Lung microvascular endothelial cell (primary cell): ENCODE measurements around the gene MOB1A. TPM values are rescaled to one million over a fixed set of nuclear protein-coding genes. Genes with fewer than 3 reads are reported as not detected.
"Not testable (repeated sequence)": the region's sequence is repeated elsewhere in the genome, so short reads cannot be mapped to it uniquely, and the experiment has no call there.

Source experiments
- DNase-seq, 2 donors: peaks; one replicate each; pipeline versions ENCODE4 v3.0.0 to v3.0.0-alpha.2; 2010; ENCODE audit warnings: low read depth in 2 of 2
- total RNA-seq: library from RNA; depleted of rRNA; stranded (reverse); fragments of >200 nt; gene quantifications from 2 replicates; pipeline ENCODE4 v1.2.1, GENCODE V29; 2014

Gene MOB1A
- total RNA-seq, 1 donor from 2014 or later = 84.3 TPM

- no peak for DNase-seq
These were observed 29.5 kb downstream of the MOB1A start for GRCh38 chr2:74149247-74149525.

- DNase-seq = no peak
These were observed 30.0 kb downstream of the MOB1A start for GRCh38 chr2:74148457-74149246.

DNA sequence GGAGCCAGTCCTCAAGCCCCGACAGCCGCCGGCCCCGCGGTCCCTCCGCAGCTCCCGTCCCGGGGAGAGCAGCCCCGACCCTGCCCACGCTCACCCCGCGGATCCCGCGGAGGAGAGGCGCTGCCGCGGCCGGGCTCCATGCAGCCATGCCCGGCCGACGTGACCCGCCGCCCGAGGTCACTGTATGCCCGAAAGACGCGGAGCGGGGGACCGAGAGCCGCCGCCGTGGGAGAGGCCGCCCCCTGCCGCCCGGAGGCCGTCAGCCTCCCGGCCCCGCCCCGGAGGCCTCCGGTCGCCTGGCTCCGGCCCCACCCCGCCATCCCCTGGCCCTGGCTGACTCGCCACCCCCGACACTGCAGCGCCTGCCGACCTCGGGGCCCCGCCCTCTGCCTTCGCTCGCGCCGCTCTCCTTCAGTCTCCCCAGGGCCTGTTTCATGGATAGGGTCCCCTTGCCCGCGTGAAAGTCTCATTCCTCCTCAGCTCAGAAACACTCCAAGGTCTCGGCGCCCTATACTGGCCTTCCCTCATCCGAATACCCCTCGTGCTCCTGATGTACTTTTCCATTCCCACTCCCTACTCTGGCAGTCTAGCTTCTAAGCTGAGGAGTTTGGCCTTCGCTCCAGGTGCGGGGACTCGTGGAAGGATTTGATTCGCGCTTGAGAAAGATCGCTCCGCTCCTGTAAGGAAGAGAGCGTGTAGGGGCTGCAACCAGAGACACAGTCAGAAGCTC, 30.8 kb downstream of the MOB1A start, which contains the start of gene BOLA3:
Gene BOLA3 (minus strand): TSS at position 186 of the 730 bp plus-strand sequence. CDS start 38 bp downstream, at position 148.
- peak; percentile 74 to 75 for DNase-seq

- peak; percentile 37 to 43 for DNase-seq
These were observed 31.6 kb downstream of the MOB1A start for GRCh38 chr2:74146929-74147726.

DNA sequence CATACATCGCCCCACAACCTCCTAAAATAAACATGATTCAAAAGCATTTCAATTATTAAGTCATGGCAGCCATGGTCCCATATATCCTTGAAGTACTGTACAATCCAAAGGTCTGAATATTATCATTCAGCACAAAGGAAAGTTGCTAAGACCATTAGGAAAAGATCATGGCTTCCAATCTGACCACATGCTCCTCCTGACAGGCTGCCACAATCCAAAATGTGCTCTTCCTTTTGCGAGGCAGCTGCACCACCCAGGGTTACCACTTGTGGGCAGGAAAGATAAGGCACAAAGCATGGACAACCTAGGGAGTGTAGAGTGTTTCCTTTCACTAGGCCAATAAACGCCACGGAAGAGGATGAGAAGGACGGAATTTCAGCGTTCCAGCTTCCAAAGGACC, 36.3 kb downstream of the MOB1A start:
- DNase-seq = peak in 1 of 2 donors; percentile 11

DNA sequence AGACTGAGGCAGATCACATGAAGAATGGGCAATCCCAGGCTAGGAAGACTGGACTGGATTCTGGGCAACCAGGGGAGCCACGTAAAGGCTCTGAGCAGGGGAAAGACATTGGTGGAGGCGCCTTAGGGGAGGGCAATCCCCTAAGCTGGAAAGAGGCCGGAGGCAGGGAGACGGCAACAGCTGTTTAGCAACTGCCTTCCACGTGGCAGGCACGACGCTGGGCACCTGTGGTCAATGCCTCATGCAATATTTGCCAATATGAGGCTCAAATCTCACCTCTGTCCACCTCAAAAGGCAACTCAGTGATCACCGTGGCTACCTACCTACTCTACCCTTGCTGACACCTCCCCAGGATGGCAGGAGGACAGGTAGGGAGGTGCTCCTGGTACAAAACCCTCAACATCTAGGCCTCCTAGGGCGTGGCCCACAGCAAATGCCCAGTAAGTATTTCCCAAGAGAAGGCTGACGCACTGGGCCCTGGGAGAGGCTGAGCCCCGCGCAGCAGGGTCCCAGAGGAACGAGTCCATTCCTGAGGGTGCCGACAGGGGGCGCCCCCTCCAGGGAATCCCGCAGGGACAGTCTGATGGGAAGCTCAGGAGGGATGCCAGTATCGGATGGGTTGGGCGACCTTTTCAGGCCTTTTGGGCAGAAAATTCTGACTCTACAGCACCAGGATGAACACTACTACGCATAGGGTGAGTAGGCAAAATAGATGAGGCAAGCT, 39.9 kb downstream of the MOB1A start:
- no peak for DNase-seq

DNA sequence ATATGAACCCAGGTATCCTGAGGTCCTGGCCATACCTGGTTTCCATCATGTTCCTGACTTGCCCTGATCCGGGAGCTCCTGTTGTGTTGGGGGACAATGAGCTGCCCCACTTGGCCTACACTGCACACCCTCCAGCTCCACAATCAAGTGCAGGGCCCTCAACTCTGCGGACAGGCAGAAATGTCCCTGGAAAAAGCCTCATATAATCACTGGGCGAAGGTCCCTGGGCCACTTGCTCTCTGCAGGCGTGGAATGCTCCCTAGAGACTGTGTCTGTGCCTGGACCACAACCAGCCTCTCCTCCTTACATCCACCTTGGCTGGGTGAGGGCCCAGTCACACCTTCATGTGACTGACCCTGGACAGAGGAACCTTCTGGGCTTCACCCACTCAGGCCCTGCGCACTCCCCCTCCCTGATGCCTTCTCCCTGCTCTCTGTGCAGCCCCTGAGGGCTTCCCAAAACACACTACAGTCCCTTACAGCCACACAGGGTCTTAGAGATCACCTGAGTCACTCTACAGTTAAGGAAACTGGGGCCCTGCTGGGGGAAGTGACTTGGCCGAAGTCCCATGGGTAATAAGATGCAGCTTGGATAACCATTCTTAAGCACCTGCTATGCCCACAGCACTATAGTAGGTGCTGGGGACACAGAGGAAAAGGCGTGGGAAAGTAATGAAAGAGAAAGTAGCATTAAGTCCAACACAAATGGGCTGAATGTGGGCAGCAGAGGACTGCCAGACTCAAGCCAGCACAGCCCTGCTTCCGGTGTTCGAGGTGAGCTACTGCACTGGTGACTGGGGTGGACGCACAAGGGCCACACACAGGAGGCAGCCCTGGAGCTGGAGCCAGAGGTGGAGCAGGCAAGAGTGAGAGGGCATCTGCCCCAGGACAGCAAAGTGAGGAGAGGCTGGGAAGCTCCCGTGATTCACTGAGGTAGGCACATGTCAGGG, 40.8 kb downstream of the MOB1A start:
- DNase-seq = no peak

GRCh38 chr2:74131901-74132300, 46.8 kb downstream of the MOB1A start:
- no peak for DNase-seq

DNA sequence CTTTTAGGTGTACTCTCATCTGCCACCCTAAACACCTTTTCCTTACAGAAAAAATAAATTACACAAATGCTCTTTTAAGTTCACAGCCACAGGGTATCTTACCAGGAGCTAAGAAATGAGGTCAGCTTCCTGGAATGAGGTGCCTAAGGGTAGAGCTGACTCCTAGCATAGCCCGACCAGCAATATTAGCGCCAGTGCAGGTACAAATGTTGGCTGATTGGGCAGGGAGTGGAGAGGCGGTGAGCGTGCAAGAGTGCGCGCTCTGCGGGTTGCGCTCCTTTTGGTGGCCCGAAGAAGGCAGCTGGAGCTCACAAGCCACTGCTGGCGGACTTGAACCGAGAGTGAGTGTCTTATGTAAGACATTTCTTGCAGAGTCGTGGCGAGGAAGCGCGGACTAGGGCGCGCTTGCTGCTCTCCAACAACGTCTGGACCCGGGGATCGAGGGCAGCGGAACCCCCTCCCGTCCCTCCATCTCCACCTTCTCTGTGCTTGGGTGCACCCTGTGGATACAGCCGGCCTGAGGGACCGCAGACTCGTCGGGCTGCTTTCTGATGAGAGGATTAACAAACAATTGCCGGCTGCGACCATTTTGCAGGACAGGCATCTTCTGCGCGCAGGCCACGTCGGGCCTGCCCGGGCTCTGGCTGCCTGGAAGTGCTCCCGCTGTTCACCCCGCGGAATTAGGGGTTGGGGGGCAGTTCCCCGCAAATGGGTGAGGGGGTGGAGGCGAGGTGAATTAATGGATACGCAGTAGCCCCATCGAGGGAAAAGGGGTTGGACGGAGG, 48.3 kb downstream of the MOB1A start:
- DNase-seq = no peak

GRCh38 chr2:74128206-74128605, 50.5 kb downstream of the MOB1A start:
- peak in 1 of 2 donors; percentile 22 for DNase-seq

DNA sequence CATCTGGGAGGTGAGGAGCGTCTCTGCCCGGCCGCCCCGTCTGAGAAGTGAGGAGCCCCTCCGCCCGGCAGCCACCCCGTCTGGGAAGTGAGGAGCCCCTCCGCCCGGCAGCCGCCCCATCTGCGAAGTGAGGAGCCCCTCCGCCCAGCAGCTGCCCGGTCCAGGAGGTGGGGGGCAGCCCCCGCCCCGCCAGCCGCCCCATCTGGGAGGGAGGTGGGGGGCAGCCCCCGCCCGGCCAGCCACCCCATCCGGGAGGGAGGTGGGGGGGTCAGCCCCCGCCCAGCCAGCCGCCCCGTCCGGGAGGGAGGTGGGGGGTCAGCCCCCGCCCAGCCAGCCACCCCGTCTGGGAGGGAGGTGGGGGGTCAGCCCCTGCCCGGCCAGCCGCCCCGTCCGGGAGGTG, 54.7 kb downstream of the MOB1A start:
- not testable (repeated sequence) for DNase-seq

- not testable (repeated sequence) for DNase-seq
These were observed 56.8 kb downstream of the MOB1A start for GRCh38 chr2:74121846-74122245.

DNA sequence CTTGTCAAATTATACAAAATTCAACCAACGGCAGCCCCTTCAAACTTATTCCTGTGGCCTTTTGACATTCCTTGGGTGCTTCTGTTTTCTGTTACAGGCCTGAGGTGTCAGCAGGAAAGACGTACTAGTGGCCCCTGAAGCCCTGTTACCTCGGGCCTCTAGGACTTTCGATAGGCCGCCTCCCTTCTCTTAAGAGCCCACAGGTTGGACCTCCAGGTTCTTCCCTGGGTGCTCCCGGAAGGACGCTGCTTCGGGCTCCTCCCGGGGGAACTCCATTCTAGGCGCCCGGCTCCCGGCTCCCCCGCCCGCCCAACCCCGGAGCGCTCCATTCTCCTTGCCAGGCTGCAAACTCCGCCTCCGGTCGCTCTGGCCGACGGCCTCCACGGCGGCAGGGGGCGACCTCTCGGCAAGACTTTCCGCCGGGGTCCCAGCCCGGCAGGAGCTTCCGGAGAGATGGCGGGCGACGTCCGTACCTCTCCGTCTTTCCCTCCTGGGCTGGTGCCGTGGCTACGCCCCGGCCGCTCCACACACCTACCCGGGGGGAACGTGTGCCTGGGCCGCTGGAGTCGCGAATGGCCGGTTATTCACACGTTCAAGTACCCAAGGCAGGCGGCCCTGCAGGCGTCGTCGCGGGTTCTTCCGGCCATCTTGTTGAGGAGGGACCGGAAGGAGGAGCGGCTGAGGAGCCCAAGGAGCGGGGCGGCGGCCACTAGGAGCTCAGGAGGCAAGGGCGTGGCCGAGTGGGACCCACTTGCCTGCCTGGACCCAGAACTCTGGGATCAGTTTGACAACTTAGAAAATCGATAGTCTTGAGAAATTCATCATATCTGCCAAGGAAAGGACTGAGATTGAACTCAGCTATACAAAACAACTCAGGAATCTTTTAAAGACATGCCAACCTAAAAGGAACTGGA, 58.5 kb downstream of the MOB1A start:
- DNase-seq = peak; percentile 79 to 80

DNA sequence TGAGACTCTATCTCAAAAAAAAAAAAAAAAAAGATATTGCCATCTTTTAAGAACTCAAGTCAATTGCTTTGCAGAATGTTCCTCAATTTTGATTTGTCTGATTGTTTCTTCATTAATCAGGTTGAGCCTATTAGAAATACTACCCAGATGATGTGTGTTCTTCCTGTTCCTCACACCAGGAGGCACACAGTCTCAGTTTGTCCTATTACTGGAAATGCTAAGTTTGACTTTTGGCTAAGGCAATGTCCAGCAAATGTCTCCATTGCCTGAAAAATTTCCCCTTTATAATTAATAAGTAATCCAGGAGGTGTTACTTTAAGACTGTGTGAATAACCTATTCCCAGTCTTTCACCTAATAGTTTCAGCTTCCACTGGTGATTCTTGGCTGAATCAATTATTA, 59.3 kb downstream of the MOB1A start:
- no peak for DNase-seq

- no peak for DNase-seq
These were observed 67.3 kb downstream of the MOB1A start for GRCh38 chr2:74111380-74111779.

GRCh38 chr2:74110537-74110936, 68.1 kb downstream of the MOB1A start:
- no peak for DNase-seq

GRCh38 chr2:74109551-74109950, 69.1 kb downstream of the MOB1A start:
- DNase-seq = no peak

GRCh38 chr2:74107071-74107470, 71.6 kb downstream of the MOB1A start:
- no peak for DNase-seq
